Activated B cell treated with CpG ODN at 0.5 μM for 24 hours (primary cell): Measurements from ENCODE around the gene FECH. TPM values are rescaled to one million over a fixed set of nuclear protein-coding genes. Genes with fewer than 3 reads are reported as not detected.

Source experiments
- ATAC-seq: fragments of 200-7000 bp; cut with Tn5 transposase; one replicate; pipeline ENCODE4 v1.10.0; 2021; ENCODE audit warnings: low read depth, mild to moderate bottlenecking, moderate library complexity
- CTCF ChIA-PET: fragments of 350-600 bp; sonication (Branson Sonifier 250); formaldehyde crosslinking; loops from one replicate; lab custom pipeline; 2021; ENCODE audit warnings: antibody characterized with exemption; lab: Charles Lee
- POLR2A ChIA-PET: fragments of 350-600 bp; sonication (Branson Sonifier 250); formaldehyde crosslinking; loops from one replicate; lab custom pipeline; 2021; ENCODE audit warnings: antibody characterized with exemption; lab: Charles Lee
- DNase-seq: peaks from one replicate; pipeline ENCODE4 v3.0.0; 2022
- H3K27ac Mint-ChIP-seq: one replicate; pipeline ENCODE4 v1.8.0; 2020; ENCODE audit warnings: mixed read lengths
- H3K27me3 Mint-ChIP-seq: one replicate; pipeline ENCODE4 v1.8.0; 2021; ENCODE audit warnings: mixed read lengths
- H3K36me3 Mint-ChIP-seq: one replicate; pipeline ENCODE4 v1.8.0; 2021; ENCODE audit warnings: low read depth, mixed read lengths
- H3K4me1 Mint-ChIP-seq: one replicate; pipeline ENCODE4 v1.8.0; 2021; ENCODE audit warnings: mixed read lengths
- H3K4me3 Mint-ChIP-seq: one replicate; pipeline ENCODE4 v1.8.0; 2020; ENCODE audit warnings: mild to moderate bottlenecking, mixed read lengths
- H3K9me3 Mint-ChIP-seq: one replicate; pipeline ENCODE4 v1.8.0; 2020; ENCODE audit warnings: mixed read lengths
- intact Hi-C: fragments of 100-400 bp; cut with micrococcal nuclease; formaldehyde crosslinking; loops from one replicate; pipeline ENCODE4 v1.15.1; 2024
- total RNA-seq: library from RNA; stranded (reverse); gene quantifications from 2 replicates; pipeline ENCODE4 v1.2.3, GENCODE V29; 2022
- TF ChIP-seq, protein P1 (sequence below): fragments of 200-600 bp; IDR thresholded peaks from one replicate; pipeline ENCODE4 v1.8.0; 2022; ENCODE audit warnings: antibody characterized with exemption, mild to moderate bottlenecking

The FECH gene
- total RNA-seq, 1 donor from 2014 or later: 9.2 TPM

- ChIA-PET CTCF (no interaction called here), POLR2A (interaction anchor here (1.3 kb wide), 1 partner anchor 35 kb away, joined by 6 read pairs; the partner anchor contains the start of gene NARS1)
- no peaks in the 10 kb centered on the region for H3K36me3 Mint-ChIP-seq
- no peaks in the 10 kb centered on the region for H3K27me3 Mint-ChIP-seq
- no peak for DNase-seq
- TF ChIP-seq, protein P1, sequence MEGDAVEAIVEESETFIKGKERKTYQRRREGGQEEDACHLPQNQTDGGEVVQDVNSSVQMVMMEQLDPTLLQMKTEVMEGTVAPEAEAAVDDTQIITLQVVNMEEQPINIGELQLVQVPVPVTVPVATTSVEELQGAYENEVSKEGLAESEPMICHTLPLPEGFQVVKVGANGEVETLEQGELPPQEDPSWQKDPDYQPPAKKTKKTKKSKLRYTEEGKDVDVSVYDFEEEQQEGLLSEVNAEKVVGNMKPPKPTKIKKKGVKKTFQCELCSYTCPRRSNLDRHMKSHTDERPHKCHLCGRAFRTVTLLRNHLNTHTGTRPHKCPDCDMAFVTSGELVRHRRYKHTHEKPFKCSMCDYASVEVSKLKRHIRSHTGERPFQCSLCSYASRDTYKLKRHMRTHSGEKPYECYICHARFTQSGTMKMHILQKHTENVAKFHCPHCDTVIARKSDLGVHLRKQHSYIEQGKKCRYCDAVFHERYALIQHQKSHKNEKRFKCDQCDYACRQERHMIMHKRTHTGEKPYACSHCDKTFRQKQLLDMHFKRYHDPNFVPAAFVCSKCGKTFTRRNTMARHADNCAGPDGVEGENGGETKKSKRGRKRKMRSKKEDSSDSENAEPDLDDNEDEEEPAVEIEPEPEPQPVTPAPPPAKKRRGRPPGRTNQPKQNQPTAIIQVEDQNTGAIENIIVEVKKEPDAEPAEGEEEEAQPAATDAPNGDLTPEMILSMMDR: no peak
- ATAC-seq: no peak
- H3K9me3 Mint-ChIP-seq: no peaks in the 10 kb centered on the region
- H3K4me3 Mint-ChIP-seq: peak overlapping the region; percentile 86
- intact Hi-C loops: loop anchor here (2.0 to 10.0 kb wide), 2 partner anchors 44 to 1768 kb away; partner anchors contain the start of gene LMAN1
- no peak overlapping the region for H3K27ac Mint-ChIP-seq
- H3K4me1 Mint-ChIP-seq: peaks cover 14% of the 10 kb centered on the region
These were observed 678 bp upstream of the FECH start for GRCh38 chr18:57587098-57587661.

- H3K4me1 Mint-ChIP-seq: peaks cover 26% of the 10 kb centered on the region
- ATAC-seq (no peak), DNase-seq (no peak)
- no peaks in the 10 kb centered on the region for H3K9me3 Mint-ChIP-seq
- TF ChIP-seq, protein P1: no peak
- no peaks in the 10 kb centered on the region for H3K27me3 Mint-ChIP-seq
- H3K4me3 Mint-ChIP-seq: peak overlapping the region; percentile 86
- H3K36me3 Mint-ChIP-seq: no peaks in the 10 kb centered on the region
- ChIA-PET CTCF (no interaction called here), POLR2A (interaction anchor here (1.1 to 1.3 kb wide), 2 partner anchors 36 to 49 kb away, joined by 3 to 6 read pairs; partner anchors contain the start of gene NARS1)
- intact Hi-C loops: loop anchor here (1.0 to 10.0 kb wide), 3 partner anchors 35 to 1769 kb away; partner anchors contain the start of genes LMAN1 and NARS1
- H3K27ac Mint-ChIP-seq: peak overlapping the region; percentile 50
These were observed 649 bp downstream of the FECH start for GRCh38 chr18:57585855-57586250.

DNA sequence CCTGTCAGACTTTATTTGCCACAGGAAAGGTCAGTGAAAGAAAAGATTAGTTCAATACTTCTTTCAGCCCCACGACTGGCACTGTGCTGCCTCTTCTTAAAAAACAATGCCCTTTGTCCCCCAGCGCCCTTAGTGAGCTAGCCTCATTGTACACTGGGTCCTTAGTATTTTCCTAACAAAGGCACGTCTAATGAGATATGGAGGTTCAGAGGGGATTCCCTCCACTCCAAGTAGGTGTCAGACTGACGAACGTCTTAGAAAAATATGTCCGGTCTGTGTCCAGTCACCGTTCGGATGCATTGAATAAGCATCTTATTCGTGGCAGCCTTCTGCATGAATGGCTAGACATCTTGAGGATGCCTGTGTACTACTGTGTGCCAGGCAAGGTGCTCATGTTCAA, 1.1 kb downstream of the FECH start:
- DNase-seq (no peak), ATAC-seq (no peak)
- Mint-ChIP-seq H3K4me1 (peaks cover 30% of the 10 kb centered on the region), H3K4me3 (peak overlapping the region; percentile 86), H3K36me3 (no peaks in the 10 kb centered on the region), H3K27ac (no peak overlapping the region), H3K27me3 (no peaks in the 10 kb centered on the region), H3K9me3 (no peaks in the 10 kb centered on the region)
- intact Hi-C loops: loop anchor here (10.0 kb wide), 1 partner anchor 1769 kb away; the partner anchor contains the start of gene LMAN1
- CTCF ChIA-PET: no interaction called here
- POLR2A ChIA-PET: interaction anchor here (1.1 kb wide), 1 partner anchor 49 kb away, joined by 3 read pairs; no protein-coding TSS in a partner anchor
- TF ChIP-seq, protein P1: no peak

DNA sequence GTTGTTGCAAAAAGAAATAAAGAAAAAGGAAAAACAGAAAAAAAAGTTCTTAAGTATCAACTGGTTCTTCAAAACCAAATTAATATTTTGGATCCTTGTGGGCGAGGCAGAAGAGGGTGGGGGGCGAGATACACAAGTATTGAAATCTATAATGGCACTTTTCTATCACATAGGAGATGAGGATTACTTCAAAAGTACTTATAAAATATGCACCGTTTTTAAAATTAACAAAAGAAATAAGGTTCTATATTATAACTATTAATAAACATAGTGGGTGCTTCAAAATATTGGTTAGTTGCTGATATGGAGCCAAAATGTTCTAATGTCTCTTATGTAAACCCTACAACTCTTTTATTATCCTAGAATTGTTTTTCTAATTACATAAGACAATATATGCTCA, 2.1 kb downstream of the FECH start:
- H3K9me3 Mint-ChIP-seq: no peaks in the 10 kb centered on the region
- H3K36me3 Mint-ChIP-seq: peaks cover 4% of the 10 kb centered on the region
- CTCF ChIA-PET: no interaction called here
- POLR2A ChIA-PET: no interaction called here
- TF ChIP-seq, protein P1: no peak
- intact Hi-C loops: loop anchor here (10.0 kb wide), 1 partner anchor 1770 kb away; the partner anchor contains the start of gene LMAN1
- H3K27me3 Mint-ChIP-seq: no peaks in the 10 kb centered on the region
- peaks cover 38% of the 10 kb centered on the region for H3K4me1 Mint-ChIP-seq
- H3K27ac Mint-ChIP-seq: no peak overlapping the region
- ATAC-seq (no peak), DNase-seq (no peak)
- H3K4me3 Mint-ChIP-seq: no peak overlapping the region

DNA sequence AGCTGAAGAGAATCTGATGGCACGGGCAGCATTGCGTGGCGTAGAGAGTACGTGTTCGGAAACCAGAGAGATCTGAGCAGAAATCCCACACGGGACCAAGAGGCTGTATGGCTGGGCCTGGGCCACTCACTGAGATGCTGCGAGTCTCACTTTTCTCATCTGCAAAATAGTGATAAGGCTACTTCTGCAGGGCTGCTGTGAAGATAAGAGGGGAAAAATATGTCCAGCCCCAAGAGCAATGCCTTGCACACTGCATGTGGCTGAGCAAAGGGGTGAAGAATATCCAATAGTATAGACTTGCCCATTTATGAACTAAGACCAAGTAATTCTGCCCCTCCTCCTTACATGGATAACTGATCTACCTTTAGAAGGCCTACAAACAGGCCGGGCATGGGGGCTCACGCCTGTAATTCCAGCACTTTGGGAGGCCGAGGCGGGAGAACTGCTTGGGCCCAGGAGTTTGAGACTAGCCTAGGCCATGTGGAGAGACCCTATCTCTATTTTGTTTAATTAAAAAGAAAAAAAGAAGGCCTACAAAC, 3.1 kb downstream of the FECH start:
- Mint-ChIP-seq H3K9me3 (no peaks in the 10 kb centered on the region), H3K4me3 (no peak overlapping the region), H3K27me3 (no peaks in the 10 kb centered on the region), H3K27ac (no peak overlapping the region), H3K4me1 (peaks cover 38% of the 10 kb centered on the region), H3K36me3 (peaks cover 7% of the 10 kb centered on the region)
- intact Hi-C loops: loop anchor here (10.0 kb wide), 1 partner anchor 1771 kb away; the partner anchor contains the start of gene LMAN1
- TF ChIP-seq, protein P1: no peak
- ATAC-seq (no peak), DNase-seq (no peak)
- POLR2A ChIA-PET: no interaction called here
- CTCF ChIA-PET: no interaction called here
